PC-3 (cell line): ENCODE results near the gene SKOR1. TPM values are rescaled to one million over a fixed set of nuclear protein-coding genes. Genes with fewer than 3 reads are reported as not detected.

Experiments
- ATAC-seq: fragments of 200-7000 bp; cut with Tn5 transposase; 2 replicates; pipeline ENCODE4 v1.9.1; 2020; ENCODE audit warnings: mild to moderate bottlenecking, moderate library complexity
- BruUV-seq: library from RNA; stranded (reverse); fragments of 400-500 nt; replicated peaks from 2 replicates; lab custom pipeline; 2021; lab: Mats Ljungman, UMichigan
- CTCF ChIA-PET: fragments of 300-600 bp; sonication (Branson Sonifier 250); formaldehyde crosslinking; loops from one replicate; lab custom pipeline; 2022; ENCODE audit warnings: antibody characterized with exemption; lab: Charles Lee
- POLR2A ChIA-PET: fragments of 300-600 bp; sonication (Branson Sonifier 250); formaldehyde crosslinking; loops from one replicate; lab custom pipeline; 2022; ENCODE audit warnings: antibody characterized with exemption; ENCODE audit not compliant: unreplicated experiment; lab: Charles Lee
- DNase-seq: peaks from one replicate; pipeline ENCODE4 v3.0.0-alpha.2; 2015
- H2AFZ ChIP-seq: fragments of 300-600 bp; sonication (generic); 2 replicates; pipeline ENCODE4 v1.6.0; 2016; ENCODE audit warnings: antibody characterized with exemption, low read length
- H3F3A ChIP-seq: fragments of 300-600 bp; sonication (generic); one replicate; pipeline ENCODE4 v1.6.0; 2017; ENCODE audit warnings: antibody characterized with exemption, low read length, control low read depth, mild to moderate bottlenecking; ENCODE audit not compliant: unreplicated experiment
- H3K27ac ChIP-seq: fragments of 300-600 bp; sonication (generic); 2 replicates; pipeline ENCODE4 v1.5.1; 2016; ENCODE audit warnings: mild to moderate bottlenecking, low read length
- H3K27me3 ChIP-seq: fragments of 300-600 bp; sonication (generic); 2 replicates; pipeline ENCODE4 v1.6.1; 2016; ENCODE audit warnings: low read length, mixed read lengths
- H3K36me3 ChIP-seq: fragments of 300-600 bp; sonication (generic); 2 replicates; pipeline ENCODE4 v1.6.1; 2016; ENCODE audit warnings: low read depth, mixed run types, low read length, mixed read lengths
- H3K4me1 ChIP-seq: fragments of 300-600 bp; sonication (generic); 2 replicates; pipeline ENCODE4 v1.5.1; 2016; ENCODE audit warnings: low read length; ENCODE audit not compliant: insufficient read depth
- H3K4me2 ChIP-seq: fragments of 300-600 bp; sonication (generic); 2 replicates; pipeline ENCODE4 v1.6.0; 2016; ENCODE audit warnings: low read length
- H3K4me3 ChIP-seq: fragments of 300-600 bp; sonication (generic); 2 replicates; pipeline ENCODE4 v1.5.1; 2016; ENCODE audit warnings: mild to moderate bottlenecking, low read length, mixed read lengths
- H3K79me2 ChIP-seq: fragments of 300-600 bp; sonication (generic); 2 replicates; pipeline ENCODE4 v1.6.1; 2017; ENCODE audit warnings: low read length, mixed read lengths
- H3K9ac ChIP-seq: fragments of 300-600 bp; sonication (generic); 2 replicates; pipeline ENCODE4 v1.6.0; 2016; ENCODE audit warnings: mild to moderate bottlenecking, low read length
- H3K9me2 ChIP-seq: fragments of 300-600 bp; sonication (generic); replicated peaks from 2 replicates; pipeline ENCODE4 v1.6.1; 2016; ENCODE audit warnings: mixed run types, low read length, mixed read lengths
- H3K9me3 ChIP-seq: fragments of 300-600 bp; sonication (generic); 2 replicates; pipeline ENCODE4 v1.6.1; 2016; ENCODE audit warnings: low read length, mixed read lengths
- H4K20me1 ChIP-seq: fragments of 300-600 bp; sonication (generic); 2 replicates; pipeline ENCODE4 v1.6.1; 2016; ENCODE audit warnings: low read length, mixed read lengths
- EZH2 ChIP-seq: fragments of 300-600 bp; sonication (generic); IDR thresholded peaks from one replicate; pipeline ENCODE4 v1.6.1; 2017; ENCODE audit warnings: antibody characterized with exemption, mild to moderate bottlenecking, low read length; ENCODE audit not compliant: unreplicated experiment
- EZH2phosphoT487 ChIP-seq: fragments of 300-600 bp; sonication (generic); IDR thresholded peaks from 2 replicates; pipeline ENCODE4 v1.6.1; 2018; ENCODE audit warnings: mild to moderate bottlenecking, antibody characterized with exemption, low read length, borderline replicate concordance
- intact Hi-C: fragments of 100-400 bp; cut with micrococcal nuclease; formaldehyde crosslinking; loops from 2 replicates; pipeline ENCODE4 v1.9.0; 2023
- total RNA-seq: library from RNA; depleted of rRNA; stranded (reverse); fragments of >200 nt; gene quantifications from 2 replicates; pipeline ENCODE4 v1.2.3, GENCODE V29; 2014
- TF ChIP-seq, protein P1 (sequence below): fragments of 300-600 bp; sonication (generic); conservative IDR thresholded peaks from 2 replicates; pipeline ENCODE4 v1.5.1; 2017; ENCODE audit warnings: antibody characterized with exemption, low read depth, mild to moderate bottlenecking, low read length

The SKOR1 gene
- total RNA-seq, 1 experiment from 2014 or later: 0.11 TPM

DNA sequence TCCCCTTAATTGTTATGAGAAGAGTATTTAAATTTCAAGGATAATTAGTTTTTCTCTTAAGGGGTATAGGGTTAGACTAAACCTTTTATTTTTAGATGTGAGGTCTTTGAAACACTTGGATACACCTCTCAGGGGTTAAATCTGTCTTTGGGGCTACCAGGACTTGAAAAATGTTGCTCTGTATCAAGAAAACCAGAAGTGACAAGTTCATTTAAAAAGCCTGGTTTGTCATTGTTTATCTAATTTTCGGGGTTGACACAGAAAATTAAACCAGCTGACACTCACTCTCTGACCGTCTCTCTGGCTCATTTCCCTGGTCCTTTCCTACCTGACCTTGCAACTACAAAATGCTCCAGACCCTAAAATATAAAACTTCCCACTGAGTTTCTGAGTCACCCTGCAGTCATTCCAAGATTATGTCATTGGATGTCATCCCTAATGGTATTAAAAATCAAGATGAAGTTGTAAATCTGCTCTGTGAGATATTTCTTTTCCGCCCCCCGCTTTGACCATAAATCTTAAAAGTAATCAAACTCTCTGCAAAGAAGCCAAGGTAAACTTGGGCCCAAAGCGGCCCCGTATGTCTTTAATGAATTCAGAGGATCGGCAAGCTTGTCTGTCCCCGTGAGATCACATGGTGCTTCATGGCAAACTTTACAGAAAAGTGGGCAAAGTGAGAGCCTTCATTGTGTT, 32.9 kb upstream of the SKOR1 start:
- ATAC-seq (peak; percentile 88), DNase-seq (peak; percentile 75)
- peak overlapping the region; percentile 31; the same call in 1 of the 2 replicates for H3K27ac ChIP-seq
- no peaks in the 10 kb centered on the region for H3K9me2 ChIP-seq
- BruUV-seq: no TSS peak
- intact Hi-C loops: no loop called here
- peak overlapping the region; percentile 62 for H3K4me2 ChIP-seq
- peaks cover 6% of the 10 kb centered on the region; the same call in 1 of the 2 replicates for H4K20me1 ChIP-seq
- no peaks in the 10 kb centered on the region for H3F3A ChIP-seq
- H3K9me3 ChIP-seq: no peaks in the 10 kb centered on the region
- H3K27me3 ChIP-seq: no peaks in the 10 kb centered on the region
- CTCF ChIA-PET: no interaction called here
- TF ChIP-seq, protein P1, sequence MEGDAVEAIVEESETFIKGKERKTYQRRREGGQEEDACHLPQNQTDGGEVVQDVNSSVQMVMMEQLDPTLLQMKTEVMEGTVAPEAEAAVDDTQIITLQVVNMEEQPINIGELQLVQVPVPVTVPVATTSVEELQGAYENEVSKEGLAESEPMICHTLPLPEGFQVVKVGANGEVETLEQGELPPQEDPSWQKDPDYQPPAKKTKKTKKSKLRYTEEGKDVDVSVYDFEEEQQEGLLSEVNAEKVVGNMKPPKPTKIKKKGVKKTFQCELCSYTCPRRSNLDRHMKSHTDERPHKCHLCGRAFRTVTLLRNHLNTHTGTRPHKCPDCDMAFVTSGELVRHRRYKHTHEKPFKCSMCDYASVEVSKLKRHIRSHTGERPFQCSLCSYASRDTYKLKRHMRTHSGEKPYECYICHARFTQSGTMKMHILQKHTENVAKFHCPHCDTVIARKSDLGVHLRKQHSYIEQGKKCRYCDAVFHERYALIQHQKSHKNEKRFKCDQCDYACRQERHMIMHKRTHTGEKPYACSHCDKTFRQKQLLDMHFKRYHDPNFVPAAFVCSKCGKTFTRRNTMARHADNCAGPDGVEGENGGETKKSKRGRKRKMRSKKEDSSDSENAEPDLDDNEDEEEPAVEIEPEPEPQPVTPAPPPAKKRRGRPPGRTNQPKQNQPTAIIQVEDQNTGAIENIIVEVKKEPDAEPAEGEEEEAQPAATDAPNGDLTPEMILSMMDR: no peak
- TF ChIP-seq EZH2 (no peak), EZH2phosphoT487 (no peak)
- H2AFZ ChIP-seq: no peak overlapping the region
- H3K36me3 ChIP-seq: no peaks in the 10 kb centered on the region
- POLR2A ChIA-PET: no interaction called here
- H3K9ac ChIP-seq: no peak overlapping the region
- peaks cover 17% of the 10 kb centered on the region for H3K4me1 ChIP-seq
- no peaks in the 10 kb centered on the region for H3K79me2 ChIP-seq
- H3K4me3 ChIP-seq: no peak overlapping the region

DNA sequence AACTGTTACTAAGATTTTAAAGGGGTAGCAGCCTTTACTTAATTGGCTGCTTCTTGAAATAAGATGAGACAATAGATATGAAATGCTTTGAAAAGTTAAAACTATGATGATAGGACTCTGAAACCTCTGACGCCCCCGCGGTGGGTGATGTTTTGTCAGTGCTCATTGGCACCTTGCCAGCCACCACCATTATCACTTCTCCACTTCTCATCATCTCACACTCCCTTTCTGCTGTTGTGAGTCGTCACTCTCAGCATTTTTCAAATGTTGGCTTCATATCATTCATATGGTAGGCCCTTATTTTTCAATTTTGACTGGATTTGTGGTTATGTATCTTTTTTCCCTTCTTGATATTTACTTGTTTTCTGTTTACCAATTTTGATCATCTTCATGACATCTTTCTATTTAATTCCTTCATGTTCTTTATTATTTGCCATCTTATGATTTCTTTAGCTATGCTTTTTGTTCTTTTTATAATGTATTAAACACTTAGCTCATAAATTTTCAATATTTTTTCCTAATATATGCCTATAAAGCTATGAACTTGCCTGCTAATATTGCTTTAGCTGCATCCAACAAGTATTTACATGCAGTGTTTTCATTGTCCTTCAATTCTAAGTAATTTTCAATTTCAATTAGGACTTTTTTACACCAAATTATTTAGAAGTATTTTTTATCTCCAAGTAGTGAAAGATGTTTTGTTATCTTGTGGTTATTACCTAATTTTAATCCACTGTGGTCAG, 30.3 kb upstream of the SKOR1 start:
- no peak for DNase-seq
- H3K36me3 ChIP-seq: no peaks in the 10 kb centered on the region
- ChIA-PET CTCF (no interaction called here), POLR2A (no interaction called here)
- ATAC-seq: no peak
- no peaks in the 10 kb centered on the region for H3K27me3 ChIP-seq
- TF ChIP-seq, protein P1: no peak
- TF ChIP-seq EZH2: no peak
- TF ChIP-seq EZH2phosphoT487: no peak
- H3K4me3 ChIP-seq: no peak overlapping the region
- no TSS peak for BruUV-seq
- no peak overlapping the region for H2AFZ ChIP-seq
- peaks cover 17% of the 10 kb centered on the region for H3K4me1 ChIP-seq
- no peaks in the 10 kb centered on the region for H3K9me3 ChIP-seq
- intact Hi-C loops: no loop called here
- H3K9ac ChIP-seq: no peak overlapping the region
- H3F3A ChIP-seq: no peaks in the 10 kb centered on the region
- H3K27ac ChIP-seq: no peak overlapping the region
- H3K4me2 ChIP-seq: no peak overlapping the region
- peaks cover 6% of the 10 kb centered on the region; the same call in 1 of the 2 replicates for H4K20me1 ChIP-seq
- no peaks in the 10 kb centered on the region for H3K9me2 ChIP-seq
- H3K79me2 ChIP-seq: no peaks in the 10 kb centered on the region
